ENCODE results near the gene ACOX1. TPM values are rescaled to one million over a fixed set of nuclear protein-coding genes. Genes with fewer than 3 reads are reported as not detected.

ACOX1 gene
- total and polyA plus RNA-seq, 4 donors, result 33.3 to 293 (median 63.4) TPM

DNA sequence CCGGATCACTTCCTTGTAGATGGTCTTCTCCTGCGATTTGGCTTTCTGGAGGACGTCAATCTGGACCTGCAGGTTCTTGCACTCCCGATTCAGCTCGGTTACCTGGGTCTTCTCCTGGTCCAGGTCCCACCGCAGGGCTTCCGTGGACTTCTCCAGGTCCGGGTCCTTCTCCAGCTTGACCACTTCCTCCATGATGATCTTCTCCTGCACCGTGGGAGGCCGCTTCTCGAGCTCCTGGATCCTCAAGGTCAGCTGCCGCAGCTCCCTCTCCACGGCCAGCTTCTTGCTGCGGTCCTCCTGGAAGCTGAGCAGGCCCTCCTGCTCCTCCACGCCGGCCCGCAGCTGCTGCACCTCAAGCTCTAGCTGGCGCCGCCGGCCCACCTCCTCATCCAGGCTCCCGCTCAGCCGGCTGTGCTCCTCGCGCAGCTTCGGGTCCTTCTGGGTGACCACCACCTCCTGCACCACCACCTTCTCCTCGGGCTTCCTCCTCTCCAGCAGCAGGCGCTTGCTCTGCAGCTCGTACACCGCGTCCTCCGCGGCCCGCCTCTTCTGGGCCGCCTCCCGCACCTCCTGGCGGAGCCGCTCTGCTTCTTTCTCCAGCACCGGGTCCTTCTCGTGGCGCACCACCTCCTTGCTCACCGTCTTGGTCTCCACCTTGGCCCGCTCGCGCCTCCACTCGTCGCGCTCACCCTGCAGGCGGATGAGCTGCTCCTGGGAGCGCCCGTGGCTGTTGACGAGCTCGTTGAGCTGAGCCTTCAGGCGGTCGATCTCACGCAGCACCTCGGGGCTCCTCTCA lies 29.9 kb upstream of the ACOX1 start:
- Histone ChIP-seq H3K27ac (ENCODE audit: low read depth in 1 of 2, low read length in 2 of 2) (no peak overlapping the region), H3K27me3 (ENCODE audit: control insufficient read depth in 4 of 4, insufficient read depth in 4 of 4, low read length in 3 of 4) (no peaks in the 10 kb centered on the region), H3K4me1 (ENCODE audit: control insufficient read depth in 4 of 4, insufficient read depth in 4 of 4, low read length in 3 of 4) (peaks cover 4 to 17% (median 13%) of the 10 kb centered on the region in 4 donors), H3K4me3 (ENCODE audit: low read depth in 1 of 3, low read length in 3 of 3) (no peak overlapping the region), H3K9ac (ENCODE audit: low read depth in 1 of 2, low read length in 2 of 2) (no peak overlapping the region), H3K36me3 (ENCODE audit: control insufficient read depth in 4 of 4, insufficient read depth in 3 of 4, low read depth in 1 of 4, low read length in 3 of 4) (no peaks in the 10 kb centered on the region), H3K9me3 (ENCODE audit: control insufficient read depth in 4 of 4, low read length in 3 of 4) (no peaks in the 10 kb centered on the region)
- TF ChIP-seq, protein P1, sequence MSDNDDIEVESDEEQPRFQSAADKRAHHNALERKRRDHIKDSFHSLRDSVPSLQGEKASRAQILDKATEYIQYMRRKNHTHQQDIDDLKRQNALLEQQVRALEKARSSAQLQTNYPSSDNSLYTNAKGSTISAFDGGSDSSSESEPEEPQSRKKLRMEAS (IDR thresholded peaks at IDR 0.05), result no peak
- TF ChIP-seq FOXA2 (IDR thresholded peaks at IDR 0.05), result no peak
- TF ChIP-seq, protein P2, sequence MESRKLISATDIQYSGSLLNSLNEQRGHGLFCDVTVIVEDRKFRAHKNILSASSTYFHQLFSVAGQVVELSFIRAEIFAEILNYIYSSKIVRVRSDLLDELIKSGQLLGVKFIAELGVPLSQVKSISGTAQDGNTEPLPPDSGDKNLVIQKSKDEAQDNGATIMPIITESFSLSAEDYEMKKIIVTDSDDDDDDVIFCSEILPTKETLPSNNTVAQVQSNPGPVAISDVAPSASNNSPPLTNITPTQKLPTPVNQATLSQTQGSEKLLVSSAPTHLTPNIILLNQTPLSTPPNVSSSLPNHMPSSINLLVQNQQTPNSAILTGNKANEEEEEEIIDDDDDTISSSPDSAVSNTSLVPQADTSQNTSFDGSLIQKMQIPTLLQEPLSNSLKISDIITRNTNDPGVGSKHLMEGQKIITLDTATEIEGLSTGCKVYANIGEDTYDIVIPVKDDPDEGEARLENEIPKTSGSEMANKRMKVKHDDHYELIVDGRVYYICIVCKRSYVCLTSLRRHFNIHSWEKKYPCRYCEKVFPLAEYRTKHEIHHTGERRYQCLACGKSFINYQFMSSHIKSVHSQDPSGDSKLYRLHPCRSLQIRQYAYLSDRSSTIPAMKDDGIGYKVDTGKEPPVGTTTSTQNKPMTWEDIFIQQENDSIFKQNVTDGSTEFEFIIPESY (IDR thresholded peaks at IDR 0.05), result no peak
- TF ChIP-seq, protein P3, sequence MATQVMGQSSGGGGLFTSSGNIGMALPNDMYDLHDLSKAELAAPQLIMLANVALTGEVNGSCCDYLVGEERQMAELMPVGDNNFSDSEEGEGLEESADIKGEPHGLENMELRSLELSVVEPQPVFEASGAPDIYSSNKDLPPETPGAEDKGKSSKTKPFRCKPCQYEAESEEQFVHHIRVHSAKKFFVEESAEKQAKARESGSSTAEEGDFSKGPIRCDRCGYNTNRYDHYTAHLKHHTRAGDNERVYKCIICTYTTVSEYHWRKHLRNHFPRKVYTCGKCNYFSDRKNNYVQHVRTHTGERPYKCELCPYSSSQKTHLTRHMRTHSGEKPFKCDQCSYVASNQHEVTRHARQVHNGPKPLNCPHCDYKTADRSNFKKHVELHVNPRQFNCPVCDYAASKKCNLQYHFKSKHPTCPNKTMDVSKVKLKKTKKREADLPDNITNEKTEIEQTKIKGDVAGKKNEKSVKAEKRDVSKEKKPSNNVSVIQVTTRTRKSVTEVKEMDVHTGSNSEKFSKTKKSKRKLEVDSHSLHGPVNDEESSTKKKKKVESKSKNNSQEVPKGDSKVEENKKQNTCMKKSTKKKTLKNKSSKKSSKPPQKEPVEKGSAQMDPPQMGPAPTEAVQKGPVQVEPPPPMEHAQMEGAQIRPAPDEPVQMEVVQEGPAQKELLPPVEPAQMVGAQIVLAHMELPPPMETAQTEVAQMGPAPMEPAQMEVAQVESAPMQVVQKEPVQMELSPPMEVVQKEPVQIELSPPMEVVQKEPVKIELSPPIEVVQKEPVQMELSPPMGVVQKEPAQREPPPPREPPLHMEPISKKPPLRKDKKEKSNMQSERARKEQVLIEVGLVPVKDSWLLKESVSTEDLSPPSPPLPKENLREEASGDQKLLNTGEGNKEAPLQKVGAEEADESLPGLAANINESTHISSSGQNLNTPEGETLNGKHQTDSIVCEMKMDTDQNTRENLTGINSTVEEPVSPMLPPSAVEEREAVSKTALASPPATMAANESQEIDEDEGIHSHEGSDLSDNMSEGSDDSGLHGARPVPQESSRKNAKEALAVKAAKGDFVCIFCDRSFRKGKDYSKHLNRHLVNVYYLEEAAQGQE (IDR thresholded peaks at IDR 0.05), result no peak
- WGBS, result 94% methylated on average over 56 of the region's 56 CpGs
- DNase-seq (ENCODE audit: low spot score), result no peak

DNA sequence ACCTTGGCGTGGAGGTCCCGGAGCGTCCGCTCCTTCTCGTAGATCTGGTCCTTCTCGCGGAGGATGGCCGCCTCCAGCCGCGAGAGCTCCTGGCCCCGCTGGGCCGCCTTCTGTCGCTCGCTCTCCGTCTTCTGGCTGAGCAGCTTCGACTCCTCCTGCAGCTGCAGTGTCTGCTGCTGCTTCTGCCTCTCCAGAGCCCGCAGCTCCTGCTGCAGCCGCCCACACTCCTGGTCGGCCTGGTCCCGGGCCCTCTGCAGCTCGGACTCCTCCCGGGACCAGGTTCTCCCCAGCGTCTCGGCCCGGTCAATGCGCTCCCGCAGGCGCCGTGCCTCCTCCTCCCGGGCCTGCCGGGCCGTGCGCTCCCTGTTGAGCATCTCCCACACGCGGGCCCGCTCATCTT lies 29.2 kb upstream of the ACOX1 start:
- 96% methylated on average over 36 of the region's 36 CpGs for WGBS
- TF ChIP-seq RXRA (IDR thresholded peaks at IDR 0.05) (no peak), FOXA1 (IDR thresholded peaks at IDR 0.05) (no peak), EGR1 (IDR thresholded peaks at IDR 0.05; ENCODE audit: low read depth in 2 of 2) (no peak), HNF4A (conservative IDR thresholded peaks at IDR 0.05) (no peak), TAF1 (conservative IDR thresholded peaks at IDR 0.05) (no peak)

DNA sequence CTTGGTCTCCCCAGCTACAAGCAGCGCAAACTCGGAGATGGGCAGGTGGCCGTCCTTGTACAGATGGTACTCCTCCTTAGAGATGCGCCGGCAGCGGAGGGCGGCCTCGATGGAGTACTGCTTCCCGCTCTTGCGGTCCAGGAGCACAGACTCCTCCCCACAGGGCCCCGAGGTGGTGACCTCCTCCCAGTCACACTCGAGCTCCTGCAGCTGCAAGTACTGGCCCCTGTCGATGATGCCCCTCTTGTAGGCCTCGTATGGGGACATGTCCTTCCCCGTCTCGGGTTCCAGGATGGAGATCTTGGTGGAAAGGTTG lies 28.8 kb upstream of the ACOX1 start:
- H3K36me3 ChIP-seq (ENCODE audit: control insufficient read depth in 4 of 4, insufficient read depth in 3 of 4, low read depth in 1 of 4, low read length in 3 of 4), result no peaks in the 10 kb centered on the region
- no peak overlapping the region for H3K27ac ChIP-seq (ENCODE audit: low read depth in 1 of 2, low read length in 2 of 2)
- H3K4me1 ChIP-seq (ENCODE audit: control insufficient read depth in 4 of 4, insufficient read depth in 4 of 4, low read length in 3 of 4), result peaks cover 4 to 27% (median 18%) of the 10 kb centered on the region in 4 donors
- H3K9me3 ChIP-seq (ENCODE audit: control insufficient read depth in 4 of 4, low read length in 3 of 4), result no peaks in the 10 kb centered on the region
- no peak overlapping the region for H3K4me3 ChIP-seq (ENCODE audit: low read depth in 1 of 3, low read length in 3 of 3)
- 90% methylated on average over 16 of the region's 16 CpGs for WGBS
- no peak overlapping the region for H3K9ac ChIP-seq (ENCODE audit: low read depth in 1 of 2, low read length in 2 of 2)
- no peak for DNase-seq (ENCODE audit: low spot score)
- H3K27me3 ChIP-seq (ENCODE audit: control insufficient read depth in 4 of 4, insufficient read depth in 4 of 4, low read length in 3 of 4), result no peaks in the 10 kb centered on the region
- TF ChIP-seq FOXA1 (IDR thresholded peaks at IDR 0.05) (no peak), YY1 (IDR thresholded peaks at IDR 0.05) (no peak), SP1 (IDR thresholded peaks at IDR 0.05) (no peak), JUND (IDR thresholded peaks at IDR 0.05) (no peak), RAD21 (IDR thresholded peaks at IDR 0.05) (no peak), HNF4A (conservative IDR thresholded peaks at IDR 0.05) (no peak), NR2F2 (IDR thresholded peaks at IDR 0.05) (no peak)
- TF ChIP-seq, protein P4, sequence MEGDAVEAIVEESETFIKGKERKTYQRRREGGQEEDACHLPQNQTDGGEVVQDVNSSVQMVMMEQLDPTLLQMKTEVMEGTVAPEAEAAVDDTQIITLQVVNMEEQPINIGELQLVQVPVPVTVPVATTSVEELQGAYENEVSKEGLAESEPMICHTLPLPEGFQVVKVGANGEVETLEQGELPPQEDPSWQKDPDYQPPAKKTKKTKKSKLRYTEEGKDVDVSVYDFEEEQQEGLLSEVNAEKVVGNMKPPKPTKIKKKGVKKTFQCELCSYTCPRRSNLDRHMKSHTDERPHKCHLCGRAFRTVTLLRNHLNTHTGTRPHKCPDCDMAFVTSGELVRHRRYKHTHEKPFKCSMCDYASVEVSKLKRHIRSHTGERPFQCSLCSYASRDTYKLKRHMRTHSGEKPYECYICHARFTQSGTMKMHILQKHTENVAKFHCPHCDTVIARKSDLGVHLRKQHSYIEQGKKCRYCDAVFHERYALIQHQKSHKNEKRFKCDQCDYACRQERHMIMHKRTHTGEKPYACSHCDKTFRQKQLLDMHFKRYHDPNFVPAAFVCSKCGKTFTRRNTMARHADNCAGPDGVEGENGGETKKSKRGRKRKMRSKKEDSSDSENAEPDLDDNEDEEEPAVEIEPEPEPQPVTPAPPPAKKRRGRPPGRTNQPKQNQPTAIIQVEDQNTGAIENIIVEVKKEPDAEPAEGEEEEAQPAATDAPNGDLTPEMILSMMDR (IDR thresholded peaks at IDR 0.05; ENCODE audit: low read depth, low read length, missing input control), result no peak
- TF ChIP-seq, protein P5, sequence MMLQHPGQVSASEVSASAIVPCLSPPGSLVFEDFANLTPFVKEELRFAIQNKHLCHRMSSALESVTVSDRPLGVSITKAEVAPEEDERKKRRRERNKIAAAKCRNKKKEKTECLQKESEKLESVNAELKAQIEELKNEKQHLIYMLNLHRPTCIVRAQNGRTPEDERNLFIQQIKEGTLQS (IDR thresholded peaks at IDR 0.05), result no peak
- TF ChIP-seq, protein P3 (IDR thresholded peaks at IDR 0.05), result no peak

More for the DNA sequence above, 29.2 kb upstream of the ACOX1 start:
- DNase-seq (ENCODE audit: low spot score), result no peak
- Histone ChIP-seq H3K4me1 (ENCODE audit: control insufficient read depth in 4 of 4, insufficient read depth in 4 of 4, low read length in 3 of 4) (peaks cover 4 to 23% (median 14%) of the 10 kb centered on the region in 4 donors), H3K9me3 (ENCODE audit: control insufficient read depth in 4 of 4, low read length in 3 of 4) (no peaks in the 10 kb centered on the region), H3K36me3 (ENCODE audit: control insufficient read depth in 4 of 4, insufficient read depth in 3 of 4, low read depth in 1 of 4, low read length in 3 of 4) (no peaks in the 10 kb centered on the region), H3K4me3 (ENCODE audit: low read depth in 1 of 3, low read length in 3 of 3) (no peak overlapping the region), H3K27ac (ENCODE audit: low read depth in 1 of 2, low read length in 2 of 2) (no peak overlapping the region), H3K27me3 (ENCODE audit: control insufficient read depth in 4 of 4, insufficient read depth in 4 of 4, low read length in 3 of 4) (no peaks in the 10 kb centered on the region), H3K9ac (ENCODE audit: low read depth in 1 of 2, low read length in 2 of 2) (no peak overlapping the region)
